PC-9 (cell line): ENCODE data around the gene DCLRE1C.

Source experiments
- EZH2 ChIP-seq: fragments of 200-600 bp; sonication (generic); IDR thresholded peaks from 2 replicates; pipeline ENCODE4 v1.8.0; 2017; ENCODE audit warnings: antibody characterized with exemption, low read depth
- TF ChIP-seq, protein P1 (sequence below): fragments of 200-600 bp; sonication (generic); conservative IDR thresholded peaks from 2 replicates; pipeline ENCODE4 v1.6.1; 2017; ENCODE audit warnings: mixed run types, antibody characterized with exemption, mild to moderate bottlenecking, moderate library complexity

DNA sequence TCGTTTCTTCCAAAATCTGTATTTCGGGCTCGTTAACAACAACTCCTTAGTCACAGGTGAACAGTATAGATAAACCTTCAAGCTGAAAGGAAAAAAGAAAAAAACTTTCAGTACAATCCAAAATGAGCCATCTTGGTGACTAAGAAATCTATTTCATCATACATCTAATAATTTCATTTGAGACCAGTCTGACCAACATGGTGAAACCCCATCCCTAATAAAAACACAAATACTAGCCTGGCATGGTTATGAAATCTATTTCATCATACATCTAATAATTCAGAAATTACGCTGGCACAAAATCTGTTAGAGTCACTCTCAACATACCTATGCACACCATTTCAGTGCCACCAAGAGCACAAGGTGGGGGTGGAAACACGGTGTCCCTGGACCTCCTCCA is 8.8 kb downstream of the DCLRE1C start:
- TF ChIP-seq, protein P1, sequence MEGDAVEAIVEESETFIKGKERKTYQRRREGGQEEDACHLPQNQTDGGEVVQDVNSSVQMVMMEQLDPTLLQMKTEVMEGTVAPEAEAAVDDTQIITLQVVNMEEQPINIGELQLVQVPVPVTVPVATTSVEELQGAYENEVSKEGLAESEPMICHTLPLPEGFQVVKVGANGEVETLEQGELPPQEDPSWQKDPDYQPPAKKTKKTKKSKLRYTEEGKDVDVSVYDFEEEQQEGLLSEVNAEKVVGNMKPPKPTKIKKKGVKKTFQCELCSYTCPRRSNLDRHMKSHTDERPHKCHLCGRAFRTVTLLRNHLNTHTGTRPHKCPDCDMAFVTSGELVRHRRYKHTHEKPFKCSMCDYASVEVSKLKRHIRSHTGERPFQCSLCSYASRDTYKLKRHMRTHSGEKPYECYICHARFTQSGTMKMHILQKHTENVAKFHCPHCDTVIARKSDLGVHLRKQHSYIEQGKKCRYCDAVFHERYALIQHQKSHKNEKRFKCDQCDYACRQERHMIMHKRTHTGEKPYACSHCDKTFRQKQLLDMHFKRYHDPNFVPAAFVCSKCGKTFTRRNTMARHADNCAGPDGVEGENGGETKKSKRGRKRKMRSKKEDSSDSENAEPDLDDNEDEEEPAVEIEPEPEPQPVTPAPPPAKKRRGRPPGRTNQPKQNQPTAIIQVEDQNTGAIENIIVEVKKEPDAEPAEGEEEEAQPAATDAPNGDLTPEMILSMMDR = no peak
- TF ChIP-seq EZH2 = no peak
